Hepatocyte (in vitro differentiated cells): Measurements from ENCODE around the gene LTN1.

Experiments
- EZH2 ChIP-seq: fragments of 200-600 bp; sonication (generic); IDR thresholded peaks from 2 replicates; pipeline ENCODE4 v1.6.1; 2016; ENCODE audit warnings: antibody characterized with exemption, mild to moderate bottlenecking, borderline replicate concordance
- EZH2phosphoT487 ChIP-seq: fragments of 200-600 bp; sonication (generic); IDR thresholded peaks from one replicate; pipeline ENCODE4 v1.6.1; 2018; ENCODE audit warnings: antibody characterized with exemption, mild to moderate bottlenecking, low read depth, moderate library complexity; ENCODE audit not compliant: unreplicated experiment, severe bottlenecking
- TF ChIP-seq, protein P1 (sequence below): fragments of 200-600 bp; sonication (generic); IDR thresholded peaks from 2 replicates; pipeline ENCODE4 v1.5.1; 2016; ENCODE audit warnings: antibody characterized with exemption, mild to moderate bottlenecking; ENCODE audit not compliant: poor library complexity

DNA sequence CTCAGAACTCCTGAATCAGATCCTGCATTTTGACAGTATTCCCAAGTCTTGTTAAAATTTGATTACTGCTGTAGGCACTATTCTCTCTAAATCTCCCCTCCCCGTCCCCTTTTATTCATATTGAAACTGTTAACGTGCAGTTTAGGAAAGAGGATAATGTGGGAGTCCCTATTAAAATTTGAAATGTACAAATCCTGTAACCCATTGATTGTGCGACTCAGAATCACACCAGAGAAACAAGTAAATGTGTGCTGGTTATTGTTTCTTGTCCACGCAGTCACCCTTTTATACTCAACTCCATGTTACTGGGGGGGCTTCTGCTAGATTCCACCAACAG is 584 bp upstream of the LTN1 start:
- TF ChIP-seq, protein P1, sequence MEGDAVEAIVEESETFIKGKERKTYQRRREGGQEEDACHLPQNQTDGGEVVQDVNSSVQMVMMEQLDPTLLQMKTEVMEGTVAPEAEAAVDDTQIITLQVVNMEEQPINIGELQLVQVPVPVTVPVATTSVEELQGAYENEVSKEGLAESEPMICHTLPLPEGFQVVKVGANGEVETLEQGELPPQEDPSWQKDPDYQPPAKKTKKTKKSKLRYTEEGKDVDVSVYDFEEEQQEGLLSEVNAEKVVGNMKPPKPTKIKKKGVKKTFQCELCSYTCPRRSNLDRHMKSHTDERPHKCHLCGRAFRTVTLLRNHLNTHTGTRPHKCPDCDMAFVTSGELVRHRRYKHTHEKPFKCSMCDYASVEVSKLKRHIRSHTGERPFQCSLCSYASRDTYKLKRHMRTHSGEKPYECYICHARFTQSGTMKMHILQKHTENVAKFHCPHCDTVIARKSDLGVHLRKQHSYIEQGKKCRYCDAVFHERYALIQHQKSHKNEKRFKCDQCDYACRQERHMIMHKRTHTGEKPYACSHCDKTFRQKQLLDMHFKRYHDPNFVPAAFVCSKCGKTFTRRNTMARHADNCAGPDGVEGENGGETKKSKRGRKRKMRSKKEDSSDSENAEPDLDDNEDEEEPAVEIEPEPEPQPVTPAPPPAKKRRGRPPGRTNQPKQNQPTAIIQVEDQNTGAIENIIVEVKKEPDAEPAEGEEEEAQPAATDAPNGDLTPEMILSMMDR, result no peak
- TF ChIP-seq EZH2phosphoT487 (no peak), EZH2 (no peak)
